WTC11 (cell line): ENCODE measurements around the gene DPP10. TPM values are rescaled to one million over a fixed set of nuclear protein-coding genes. Genes with fewer than 3 reads are reported as not detected.

Experiments used
- ATAC-seq: fragments of 200-7000 bp; cut with Tn5 transposase; 2 replicates; pipeline ENCODE4 v1.10.0; 2021; ENCODE audit warnings: mild to moderate bottlenecking, moderate library complexity
- CTCF ChIA-PET: fragments of 300-600 bp; sonication (Branson Sonifier 250); formaldehyde crosslinking; loops from one replicate; lab custom pipeline; 2021; ENCODE audit warnings: antibody characterized with exemption; lab: Charles Lee
- POLR2A ChIA-PET: fragments of 350-600 bp; sonication (Branson Sonifier 250); formaldehyde crosslinking; loops from one replicate; lab custom pipeline; 2021; ENCODE audit warnings: antibody characterized with exemption; lab: Charles Lee
- DNase-seq: peaks from one replicate; pipeline ENCODE4 v3.0.0; 2021; ENCODE audit warnings: low spot score
- H3K27ac Mint-ChIP-seq: 2 replicates; pipeline ENCODE4 v1.8.0; 2021; ENCODE audit warnings: mixed read lengths
- H3K27me3 Mint-ChIP-seq: 2 replicates; pipeline ENCODE4 v1.8.0; 2021; ENCODE audit warnings: low read depth, mild to moderate bottlenecking, moderate library complexity, mixed read lengths
- H3K36me3 Mint-ChIP-seq: 2 replicates; pipeline ENCODE4 v1.8.0; 2021; ENCODE audit warnings: mixed read lengths
- H3K4me1 Mint-ChIP-seq: 2 replicates; pipeline ENCODE4 v1.8.0; 2022; ENCODE audit warnings: mixed read lengths
- H3K4me3 Mint-ChIP-seq: 2 replicates; pipeline ENCODE4 v1.8.0; 2021; ENCODE audit warnings: mild to moderate bottlenecking, moderate library complexity, mixed read lengths
- H3K9me3 Mint-ChIP-seq: 2 replicates; pipeline ENCODE4 v1.8.0; 2021; ENCODE audit warnings: mixed read lengths
- ATF1 ChIP-seq: sonication (generic); formaldehyde crosslinking; IDR thresholded peaks from 2 replicates; pipeline ENCODE4 v1.8.1; 2023; ENCODE audit warnings: mild to moderate bottlenecking, moderate library complexity, missing genetic modification reagents
- CBFB ChIP-seq: sonication (generic); formaldehyde crosslinking; IDR thresholded peaks from 2 replicates; pipeline ENCODE4 v1.8.1; 2022; ENCODE audit warnings: mild to moderate bottlenecking, low read depth, missing genetic modification reagents
- CREB1 ChIP-seq: sonication (generic); formaldehyde crosslinking; IDR thresholded peaks from 2 replicates; pipeline ENCODE4 v1.8.0; 2023; ENCODE audit warnings: mild to moderate bottlenecking, missing genetic modification reagents
- HMGA2 ChIP-seq: fragments of 250-450 bp; sonication (Bioruptor Pico); IDR thresholded peaks from 2 replicates; pipeline ENCODE4 v1.4.0; 2021; ENCODE audit warnings: mild to moderate bottlenecking, moderate library complexity
- IRF2 ChIP-seq: sonication (generic); formaldehyde crosslinking; IDR thresholded peaks from 2 replicates; pipeline ENCODE4 v1.8.0; 2022; ENCODE audit warnings: low read depth, missing genetic modification reagents, borderline replicate concordance
- JUN ChIP-seq: sonication (generic); formaldehyde crosslinking; IDR thresholded peaks from 2 replicates; pipeline ENCODE4 v1.8.0; 2023; ENCODE audit warnings: mild to moderate bottlenecking, missing genetic modification reagents
- MYBL2 ChIP-seq: sonication (generic); formaldehyde crosslinking; IDR thresholded peaks from 2 replicates; pipeline ENCODE4 v1.8.1; 2023; ENCODE audit warnings: mild to moderate bottlenecking, moderate library complexity, missing genetic modification reagents
- NFE2L1 ChIP-seq: sonication (generic); formaldehyde crosslinking; IDR thresholded peaks from 2 replicates; pipeline ENCODE4 v1.8.1; 2023; ENCODE audit warnings: missing genetic modification reagents
- NFYB ChIP-seq: sonication (generic); formaldehyde crosslinking; conservative IDR thresholded peaks from 2 replicates; pipeline ENCODE4 v1.8.0; 2022; ENCODE audit warnings: low read depth, missing genetic modification reagents
- NR3C1 ChIP-seq: sonication (generic); formaldehyde crosslinking; conservative IDR thresholded peaks from 2 replicates; pipeline ENCODE4 v1.8.1; 2023; ENCODE audit warnings: low read depth, mild to moderate bottlenecking, missing genetic modification reagents
- SOX15 ChIP-seq: fragments of 250-450 bp; sonication (Bioruptor Pico); IDR thresholded peaks from 2 replicates; pipeline ENCODE4 v1.9.0; 2021; ENCODE audit warnings: mild to moderate bottlenecking
- ZNF423 ChIP-seq: fragments of 250-450 bp; sonication (Bioruptor Pico); IDR thresholded peaks from 2 replicates; pipeline ENCODE4 v2.1.2; 2022; ENCODE audit warnings: mild to moderate bottlenecking, moderate library complexity
- ZNF671 ChIP-seq: fragments of 250-450 bp; sonication (Bioruptor Pico); IDR thresholded peaks from 2 replicates; pipeline ENCODE4 v1.8.0; 2021; ENCODE audit warnings: mild to moderate bottlenecking
- total RNA-seq: library from RNA; stranded (reverse); gene quantifications from 3 replicates; pipeline ENCODE4 v1.2.3, GENCODE V29; 2021
- TF ChIP-seq, protein P1 (sequence below): sonication (generic); formaldehyde crosslinking; IDR thresholded peaks from 2 replicates; pipeline ENCODE4 v1.8.1; 2022; ENCODE audit warnings: mild to moderate bottlenecking, missing genetic modification reagents, moderate library complexity, borderline replicate concordance
- TF ChIP-seq, protein P2 (sequence below): fragments of 250-450 bp; sonication (Bioruptor Pico); IDR thresholded peaks from 2 replicates; pipeline ENCODE4 v1.8.0; 2021; ENCODE audit warnings: mild to moderate bottlenecking
- TF ChIP-seq, protein P3 (sequence below): sonication (generic); formaldehyde crosslinking; IDR thresholded peaks from 2 replicates; pipeline ENCODE4 v1.8.1; 2022; ENCODE audit warnings: mild to moderate bottlenecking, moderate library complexity, missing genetic modification reagents
- TF ChIP-seq, protein P4 (sequence below): fragments of 250-450 bp; sonication (Bioruptor Pico); IDR thresholded peaks from 2 replicates; pipeline ENCODE4 v2.1.2; 2022; ENCODE audit warnings: mild to moderate bottlenecking, moderate library complexity
- TF ChIP-seq, protein P5 (sequence below): sonication (generic); formaldehyde crosslinking; IDR thresholded peaks from 2 replicates; pipeline ENCODE4 v1.8.0; 2022; ENCODE audit warnings: mild to moderate bottlenecking, missing genetic modification reagents
- TF ChIP-seq, protein P6 (sequence below): sonication (generic); formaldehyde crosslinking; IDR thresholded peaks from 2 replicates; pipeline ENCODE4 v1.8.1; 2023; ENCODE audit warnings: mild to moderate bottlenecking, missing genetic modification reagents, moderate library complexity
- TF ChIP-seq, protein P7 (sequence below): fragments of 250-450 bp; sonication (Bioruptor Pico); IDR thresholded peaks from 2 replicates; pipeline ENCODE4 v1.9.0; 2021; ENCODE audit warnings: moderate library complexity, mild to moderate bottlenecking, inconsistent platforms, borderline replicate concordance
- TF ChIP-seq, protein P8 (sequence below): sonication (generic); formaldehyde crosslinking; IDR thresholded peaks from 2 replicates; pipeline ENCODE4 v1.8.1; 2023; ENCODE audit warnings: mild to moderate bottlenecking, missing genetic modification reagents

DPP10 gene
- total RNA-seq, 1 experiment from 2014 or later: 4.0 TPM

DNA sequence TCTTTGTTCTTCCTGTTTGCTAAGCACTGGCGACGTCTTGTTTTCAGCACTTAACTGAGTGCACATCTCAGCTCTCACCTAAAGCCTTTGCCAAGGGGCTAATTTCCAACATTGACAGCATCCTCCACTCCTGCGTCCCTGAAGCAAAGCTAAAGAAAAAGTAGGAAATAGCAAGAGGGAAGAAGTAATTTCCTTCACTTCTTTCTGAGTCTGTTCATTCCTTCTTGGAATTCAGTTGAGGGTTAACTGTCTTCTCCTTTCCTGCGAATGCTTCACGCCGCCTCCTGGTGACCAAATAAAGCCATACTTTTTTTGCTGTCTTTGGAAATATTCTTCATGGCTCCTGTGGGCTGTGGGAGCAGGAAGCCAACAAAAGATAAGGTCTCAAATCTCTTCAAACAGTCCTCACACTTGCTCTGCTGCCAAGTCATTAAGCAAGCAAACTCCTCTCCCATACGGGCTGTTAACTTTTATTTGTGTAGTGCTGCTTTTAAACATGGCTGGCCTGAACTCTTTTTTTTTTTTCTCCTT lies 100.9 kb downstream of the DPP10 start (continued):
- TF ChIP-seq, protein P1, sequence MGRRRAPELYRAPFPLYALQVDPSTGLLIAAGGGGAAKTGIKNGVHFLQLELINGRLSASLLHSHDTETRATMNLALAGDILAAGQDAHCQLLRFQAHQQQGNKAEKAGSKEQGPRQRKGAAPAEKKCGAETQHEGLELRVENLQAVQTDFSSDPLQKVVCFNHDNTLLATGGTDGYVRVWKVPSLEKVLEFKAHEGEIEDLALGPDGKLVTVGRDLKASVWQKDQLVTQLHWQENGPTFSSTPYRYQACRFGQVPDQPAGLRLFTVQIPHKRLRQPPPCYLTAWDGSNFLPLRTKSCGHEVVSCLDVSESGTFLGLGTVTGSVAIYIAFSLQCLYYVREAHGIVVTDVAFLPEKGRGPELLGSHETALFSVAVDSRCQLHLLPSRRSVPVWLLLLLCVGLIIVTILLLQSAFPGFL (CRISPR knock-in tag): no peak
- TF ChIP-seq HMGA2 (CRISPR knock-in tag) (no peak), MYBL2 (no peak), SOX15 (CRISPR knock-in tag) (no peak)
- TF ChIP-seq, all 79 proteins: peak for 0

DNA sequence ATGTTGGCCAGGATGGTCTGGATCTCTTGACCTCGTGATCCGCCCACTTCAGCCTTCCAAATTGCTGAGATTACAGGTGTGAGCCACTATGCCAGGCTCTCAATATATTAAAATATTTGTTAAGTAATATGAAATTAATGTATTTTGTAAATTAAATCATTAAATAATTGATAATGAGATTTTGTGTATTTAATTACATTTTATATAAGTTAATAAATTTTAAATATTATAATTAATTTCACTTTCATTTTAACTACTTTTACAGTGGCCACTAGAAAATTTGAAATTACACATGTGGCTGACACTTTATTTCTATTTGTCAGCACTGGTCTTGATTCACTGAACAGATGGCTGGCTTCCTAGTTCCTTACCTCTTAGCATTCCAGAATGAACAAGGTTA lies 102.6 kb downstream of the DPP10 start:
- CTCF ChIA-PET: no interaction called here
- Mint-ChIP-seq H3K4me3 (no peak overlapping the region), H3K36me3 (peaks cover 3% of the 10 kb centered on the region; the same call in 1 of the 2 replicates), H3K4me1 (peaks cover 11% of the 10 kb centered on the region), H3K27ac (no peak overlapping the region), H3K9me3 (peaks cover 17% of the 10 kb centered on the region), H3K27me3 (no peaks in the 10 kb centered on the region; the same call in 1 of the 2 replicates)
- DNase-seq (no peak), ATAC-seq (no peak)
- TF ChIP-seq, protein P2, sequence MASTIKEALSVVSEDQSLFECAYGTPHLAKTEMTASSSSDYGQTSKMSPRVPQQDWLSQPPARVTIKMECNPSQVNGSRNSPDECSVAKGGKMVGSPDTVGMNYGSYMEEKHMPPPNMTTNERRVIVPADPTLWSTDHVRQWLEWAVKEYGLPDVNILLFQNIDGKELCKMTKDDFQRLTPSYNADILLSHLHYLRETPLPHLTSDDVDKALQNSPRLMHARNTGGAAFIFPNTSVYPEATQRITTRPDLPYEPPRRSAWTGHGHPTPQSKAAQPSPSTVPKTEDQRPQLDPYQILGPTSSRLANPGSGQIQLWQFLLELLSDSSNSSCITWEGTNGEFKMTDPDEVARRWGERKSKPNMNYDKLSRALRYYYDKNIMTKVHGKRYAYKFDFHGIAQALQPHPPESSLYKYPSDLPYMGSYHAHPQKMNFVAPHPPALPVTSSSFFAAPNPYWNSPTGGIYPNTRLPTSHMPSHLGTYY: no peak
- peak; percentile 92 for TF ChIP-seq HMGA2 (CRISPR knock-in tag)
- POLR2A ChIA-PET: no interaction called here

DNA sequence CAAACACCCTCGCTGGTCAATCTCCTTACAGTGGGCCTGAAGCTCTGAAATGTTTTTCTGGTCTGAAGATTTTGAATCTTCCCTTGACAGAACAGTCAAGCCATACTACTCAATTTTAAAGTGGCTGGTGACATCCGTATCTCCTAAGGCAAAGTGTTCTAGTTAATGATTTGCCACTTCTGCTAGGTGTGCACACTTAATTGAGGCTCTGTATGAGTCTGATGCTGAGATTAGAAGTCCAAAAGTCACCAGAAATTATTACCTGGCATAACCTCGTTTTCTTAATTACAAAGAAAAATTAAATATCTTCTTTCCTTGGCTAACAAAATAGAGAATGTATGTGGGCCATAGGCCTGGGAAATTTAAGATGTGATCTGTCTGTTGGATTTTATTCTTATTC lies 104.1 kb downstream of the DPP10 start:
- ChIA-PET POLR2A (no interaction called here), CTCF (no interaction called here)
- Mint-ChIP-seq H3K9me3 (peaks cover 15% of the 10 kb centered on the region), H3K4me3 (no peak overlapping the region), H3K4me1 (peaks cover 11% of the 10 kb centered on the region), H3K36me3 (peaks cover 3% of the 10 kb centered on the region; the same call in 1 of the 2 replicates), H3K27me3 (no peaks in the 10 kb centered on the region), H3K27ac (no peak overlapping the region)
- TF ChIP-seq ATF1 (CRISPR knock-in tag): no peak
- TF ChIP-seq, protein P3, sequence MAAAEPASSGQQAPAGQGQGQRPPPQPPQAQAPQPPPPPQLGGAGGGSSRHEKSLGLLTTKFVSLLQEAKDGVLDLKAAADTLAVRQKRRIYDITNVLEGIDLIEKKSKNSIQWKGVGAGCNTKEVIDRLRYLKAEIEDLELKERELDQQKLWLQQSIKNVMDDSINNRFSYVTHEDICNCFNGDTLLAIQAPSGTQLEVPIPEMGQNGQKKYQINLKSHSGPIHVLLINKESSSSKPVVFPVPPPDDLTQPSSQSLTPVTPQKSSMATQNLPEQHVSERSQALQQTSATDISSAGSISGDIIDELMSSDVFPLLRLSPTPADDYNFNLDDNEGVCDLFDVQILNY (CRISPR knock-in tag): no peak
- TF ChIP-seq CBFB (CRISPR knock-in tag): no peak
- no peak for TF ChIP-seq NR3C1 (CRISPR knock-in tag)
- no peak for TF ChIP-seq IRF2
- ATAC-seq (no peak), DNase-seq (no peak)

DNA sequence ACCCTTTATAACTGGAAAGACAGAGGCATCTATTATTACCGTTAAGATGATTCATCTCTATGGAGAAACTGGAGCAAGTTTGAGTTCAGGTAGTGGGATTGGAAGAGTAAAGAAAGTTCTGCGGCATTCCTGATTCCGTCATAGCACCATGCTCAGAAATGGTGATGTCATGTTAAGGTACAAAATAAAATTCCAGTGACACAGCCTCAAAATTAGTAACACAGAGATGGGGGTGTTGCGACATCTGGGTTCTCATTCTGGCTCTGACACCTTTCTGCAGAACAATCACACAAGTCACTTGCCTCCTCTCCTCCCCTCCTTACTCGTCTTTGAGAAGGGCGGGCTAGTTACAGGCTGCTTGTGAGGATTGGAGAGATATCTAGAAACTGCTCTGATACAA lies 105.7 kb downstream of the DPP10 start:
- CTCF ChIA-PET: interaction anchor here (1.4 kb wide), 1 partner anchor 583 kb away, joined by 4 read pairs; no protein-coding TSS in a partner anchor
- no peak overlapping the region for H3K4me3 Mint-ChIP-seq
- TF ChIP-seq JUN (no peak), CREB1 (CRISPR knock-in tag) (no peak), ZNF671 (no peak), NFE2L1 (CRISPR knock-in tag) (no peak), ZNF423 (CRISPR knock-in tag) (no peak), CBFB (CRISPR knock-in tag) (no peak), NR3C1 (CRISPR knock-in tag) (no peak), NFYB (CRISPR knock-in tag) (no peak)
- TF ChIP-seq, protein P4, sequence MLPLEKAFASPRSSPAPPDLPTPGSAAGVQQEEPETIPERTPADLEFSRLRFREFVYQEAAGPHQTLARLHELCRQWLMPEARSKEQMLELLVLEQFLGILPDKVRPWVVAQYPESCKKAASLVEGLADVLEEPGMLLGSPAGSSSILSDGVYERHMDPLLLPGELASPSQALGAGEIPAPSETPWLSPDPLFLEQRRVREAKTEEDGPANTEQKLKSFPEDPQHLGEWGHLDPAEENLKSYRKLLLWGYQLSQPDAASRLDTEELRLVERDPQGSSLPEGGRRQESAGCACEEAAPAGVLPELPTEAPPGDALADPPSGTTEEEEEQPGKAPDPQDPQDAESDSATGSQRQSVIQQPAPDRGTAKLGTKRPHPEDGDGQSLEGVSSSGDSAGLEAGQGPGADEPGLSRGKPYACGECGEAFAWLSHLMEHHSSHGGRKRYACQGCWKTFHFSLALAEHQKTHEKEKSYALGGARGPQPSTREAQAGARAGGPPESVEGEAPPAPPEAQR (CRISPR knock-in tag): no peak
- TF ChIP-seq, protein P5, sequence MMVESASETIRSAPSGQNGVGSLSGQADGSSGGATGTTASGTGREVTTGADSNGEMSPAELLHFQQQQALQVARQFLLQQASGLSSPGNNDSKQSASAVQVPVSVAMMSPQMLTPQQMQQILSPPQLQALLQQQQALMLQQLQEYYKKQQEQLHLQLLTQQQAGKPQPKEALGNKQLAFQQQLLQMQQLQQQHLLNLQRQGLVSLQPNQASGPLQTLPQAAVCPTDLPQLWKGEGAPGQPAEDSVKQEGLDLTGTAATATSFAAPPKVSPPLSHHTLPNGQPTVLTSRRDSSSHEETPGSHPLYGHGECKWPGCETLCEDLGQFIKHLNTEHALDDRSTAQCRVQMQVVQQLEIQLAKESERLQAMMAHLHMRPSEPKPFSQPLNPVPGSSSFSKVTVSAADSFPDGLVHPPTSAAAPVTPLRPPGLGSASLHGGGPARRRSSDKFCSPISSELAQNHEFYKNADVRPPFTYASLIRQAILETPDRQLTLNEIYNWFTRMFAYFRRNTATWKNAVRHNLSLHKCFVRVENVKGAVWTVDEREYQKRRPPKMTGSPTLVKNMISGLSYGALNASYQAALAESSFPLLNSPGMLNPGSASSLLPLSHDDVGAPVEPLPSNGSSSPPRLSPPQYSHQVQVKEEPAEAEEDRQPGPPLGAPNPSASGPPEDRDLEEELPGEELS (CRISPR knock-in tag): no peak
- TF ChIP-seq, protein P6, sequence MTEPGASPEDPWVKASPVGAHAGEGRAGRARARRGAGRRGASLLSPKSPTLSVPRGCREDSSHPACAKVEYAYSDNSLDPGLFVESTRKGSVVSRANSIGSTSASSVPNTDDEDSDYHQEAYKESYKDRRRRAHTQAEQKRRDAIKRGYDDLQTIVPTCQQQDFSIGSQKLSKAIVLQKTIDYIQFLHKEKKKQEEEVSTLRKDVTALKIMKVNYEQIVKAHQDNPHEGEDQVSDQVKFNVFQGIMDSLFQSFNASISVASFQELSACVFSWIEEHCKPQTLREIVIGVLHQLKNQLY (CRISPR knock-in tag): no peak
- TF ChIP-seq, protein P7, sequence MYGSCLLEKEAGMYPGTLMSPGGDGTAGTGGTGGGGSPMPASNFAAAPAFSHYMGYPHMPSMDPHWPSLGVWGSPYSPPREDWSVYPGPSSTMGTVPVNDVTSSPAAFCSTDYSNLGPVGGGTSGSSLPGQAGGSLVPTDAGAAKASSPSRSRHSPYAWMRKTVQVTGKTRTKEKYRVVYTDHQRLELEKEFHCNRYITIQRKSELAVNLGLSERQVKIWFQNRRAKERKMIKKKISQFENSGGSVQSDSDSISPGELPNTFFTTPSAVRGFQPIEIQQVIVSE (CRISPR knock-in tag): no peak
- TF ChIP-seq, protein P8, sequence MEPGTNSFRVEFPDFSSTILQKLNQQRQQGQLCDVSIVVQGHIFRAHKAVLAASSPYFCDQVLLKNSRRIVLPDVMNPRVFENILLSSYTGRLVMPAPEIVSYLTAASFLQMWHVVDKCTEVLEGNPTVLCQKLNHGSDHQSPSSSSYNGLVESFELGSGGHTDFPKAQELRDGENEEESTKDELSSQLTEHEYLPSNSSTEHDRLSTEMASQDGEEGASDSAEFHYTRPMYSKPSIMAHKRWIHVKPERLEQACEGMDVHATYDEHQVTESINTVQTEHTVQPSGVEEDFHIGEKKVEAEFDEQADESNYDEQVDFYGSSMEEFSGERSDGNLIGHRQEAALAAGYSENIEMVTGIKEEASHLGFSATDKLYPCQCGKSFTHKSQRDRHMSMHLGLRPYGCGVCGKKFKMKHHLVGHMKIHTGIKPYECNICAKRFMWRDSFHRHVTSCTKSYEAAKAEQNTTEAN (CRISPR knock-in tag): no peak

More for the DNA sequence above, 105.7 kb downstream of the DPP10 start:
- H3K27ac Mint-ChIP-seq: no peak overlapping the region
- DNase-seq (no peak), ATAC-seq (no peak)
- peaks cover 22% of the 10 kb centered on the region for H3K9me3 Mint-ChIP-seq
- no peaks in the 10 kb centered on the region; the same call in 1 of the 2 replicates for H3K27me3 Mint-ChIP-seq
- peaks cover 10% of the 10 kb centered on the region for H3K4me1 Mint-ChIP-seq
- peaks cover 6% of the 10 kb centered on the region for H3K36me3 Mint-ChIP-seq
- POLR2A ChIA-PET: no interaction called here
